HG03457 (cell line): ENCODE measurements around the gene C3orf18.

Experiments
- ATAC-seq: cut with Tn5 transposase; IDR thresholded peaks from one replicate; pipeline ENCODE4 v1.9.1; 2021; ENCODE audit warnings: moderate number of reproducible peaks; ENCODE audit not compliant: unreplicated experiment

Gene C3orf18

DNA sequence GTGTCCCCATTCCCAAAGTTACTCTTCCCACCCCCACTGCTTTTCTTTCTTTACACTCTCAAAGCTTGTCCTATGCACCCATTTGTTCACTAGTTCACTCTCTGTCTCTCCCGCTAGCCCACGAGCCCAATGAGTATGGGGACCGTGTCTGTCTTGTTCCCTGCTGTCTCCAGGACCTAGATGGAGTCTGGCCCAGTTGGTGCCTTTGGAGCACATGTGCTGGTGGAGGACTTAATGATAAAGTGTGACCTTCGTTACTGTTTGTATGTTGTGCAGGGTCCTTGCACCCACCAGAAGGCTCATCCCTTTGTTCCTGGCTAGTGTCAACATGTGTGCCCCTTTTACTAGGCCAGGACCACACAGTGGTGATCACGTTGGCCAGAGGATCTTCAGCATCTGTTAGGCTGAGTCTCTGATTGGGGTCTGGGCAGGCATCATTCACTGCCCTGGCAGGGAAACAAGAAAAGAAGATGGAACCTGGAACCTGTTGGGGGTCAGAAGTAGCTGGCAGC lies 36.6 kb upstream of the C3orf18 start:
- no peak for ATAC-seq

DNA sequence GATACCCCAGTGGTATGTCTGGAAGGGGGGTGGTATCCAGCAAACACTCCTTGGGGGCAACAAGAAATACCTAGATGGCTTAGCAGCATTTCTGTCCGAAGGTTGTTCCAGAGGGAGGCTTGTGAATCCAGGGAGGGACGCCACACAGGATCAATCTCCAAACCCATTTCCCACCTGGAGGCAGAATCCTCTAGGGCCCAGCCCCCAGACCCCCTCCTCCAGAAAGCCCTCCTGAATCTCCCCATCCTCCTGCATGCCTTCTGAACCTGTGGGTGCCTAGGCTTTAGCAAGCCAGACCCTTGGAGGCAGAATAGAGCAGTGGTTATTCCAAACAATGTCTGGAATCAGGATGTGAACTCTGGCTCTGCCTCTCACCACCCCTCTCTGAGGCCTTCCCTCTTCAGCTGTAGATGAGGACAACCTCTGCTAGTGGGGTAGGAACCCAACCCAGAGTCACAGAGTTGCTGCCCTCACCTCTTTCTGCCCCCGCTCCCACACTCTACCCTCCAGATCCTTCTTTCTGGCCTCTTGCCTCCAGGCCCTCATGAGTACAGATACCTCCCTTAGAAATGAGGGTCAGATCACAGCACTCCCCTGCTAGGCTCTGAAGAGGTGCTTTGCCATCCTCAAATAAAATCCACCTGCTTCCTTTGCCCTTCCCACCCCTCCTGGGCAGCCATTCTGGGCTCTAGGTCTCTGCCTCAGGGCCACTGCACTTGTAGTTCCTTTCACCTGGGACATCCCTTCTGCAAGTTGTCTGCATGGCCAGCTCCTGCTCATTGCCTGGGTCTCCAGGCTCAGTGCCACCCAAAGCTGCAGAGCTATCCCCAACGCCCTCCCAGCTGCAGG lies 35.9 kb upstream of the C3orf18 start:
- no peak for ATAC-seq

DNA sequence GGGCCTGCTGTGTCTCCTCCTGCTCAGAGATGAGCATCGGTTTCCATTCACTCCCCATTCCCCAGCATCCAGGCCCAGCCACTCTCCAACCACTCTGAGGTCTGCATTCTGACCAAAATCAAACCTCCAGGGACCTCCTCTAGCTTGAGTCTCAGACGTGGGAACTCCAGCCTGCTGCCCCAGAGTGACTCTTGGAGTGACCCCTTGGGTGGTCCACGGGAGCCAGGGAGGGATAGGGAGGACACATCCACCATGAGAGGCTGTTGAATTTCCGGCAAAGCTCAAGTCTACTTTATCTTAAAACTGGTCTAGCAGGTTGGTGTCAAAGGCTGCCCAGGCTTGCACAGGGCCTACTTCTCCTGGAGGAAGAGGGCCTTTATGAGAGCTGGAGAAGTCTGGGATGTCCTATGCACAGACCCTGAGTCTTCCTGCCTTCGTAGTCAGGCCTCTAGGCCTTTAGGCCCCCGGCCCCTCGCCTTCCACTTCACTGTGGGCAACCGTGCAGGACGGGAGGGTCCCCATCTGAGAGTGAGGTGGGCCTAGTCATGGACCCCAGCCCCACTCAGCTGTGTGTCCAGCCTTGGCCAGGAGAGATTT lies 35.1 kb upstream of the C3orf18 start:
- ATAC-seq: no peak

DNA sequence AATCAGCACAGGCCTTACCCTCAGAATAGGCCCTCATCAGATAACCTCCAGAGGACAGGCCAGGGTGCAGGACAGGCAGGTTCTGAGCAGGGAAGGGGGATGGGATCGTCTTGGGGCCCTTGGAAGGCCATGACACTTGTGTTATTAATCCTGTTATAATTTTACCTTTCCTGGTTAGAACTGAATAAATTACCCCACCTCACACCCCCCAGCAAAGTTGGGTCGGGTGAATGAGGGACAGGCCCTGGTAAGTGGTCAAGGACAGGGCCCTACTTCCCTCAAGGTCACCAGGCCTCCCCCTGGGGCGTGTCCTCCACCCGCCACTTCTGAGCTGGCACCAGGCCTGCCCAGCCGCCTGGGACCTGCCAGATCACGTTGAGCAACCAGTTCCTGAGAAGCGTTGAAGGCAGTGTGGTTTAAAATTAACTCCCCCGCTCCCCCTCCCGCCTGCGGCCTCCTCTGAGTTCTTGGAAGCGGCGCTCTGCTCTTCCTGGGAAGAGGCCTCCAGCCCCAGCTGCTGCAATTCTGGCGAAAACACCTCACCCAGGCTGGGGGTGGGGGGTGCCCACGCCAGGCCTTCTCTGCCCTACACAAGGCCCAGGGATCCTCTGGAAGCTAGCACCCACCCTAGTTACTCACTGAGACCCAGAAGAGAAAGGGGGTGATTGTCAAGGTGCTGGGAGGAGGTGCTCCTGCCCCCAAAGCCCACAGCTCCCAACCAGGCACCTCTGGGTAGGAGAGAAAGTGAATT lies 33.5 kb upstream of the C3orf18 start:
- ATAC-seq: peak; percentile 58

DNA sequence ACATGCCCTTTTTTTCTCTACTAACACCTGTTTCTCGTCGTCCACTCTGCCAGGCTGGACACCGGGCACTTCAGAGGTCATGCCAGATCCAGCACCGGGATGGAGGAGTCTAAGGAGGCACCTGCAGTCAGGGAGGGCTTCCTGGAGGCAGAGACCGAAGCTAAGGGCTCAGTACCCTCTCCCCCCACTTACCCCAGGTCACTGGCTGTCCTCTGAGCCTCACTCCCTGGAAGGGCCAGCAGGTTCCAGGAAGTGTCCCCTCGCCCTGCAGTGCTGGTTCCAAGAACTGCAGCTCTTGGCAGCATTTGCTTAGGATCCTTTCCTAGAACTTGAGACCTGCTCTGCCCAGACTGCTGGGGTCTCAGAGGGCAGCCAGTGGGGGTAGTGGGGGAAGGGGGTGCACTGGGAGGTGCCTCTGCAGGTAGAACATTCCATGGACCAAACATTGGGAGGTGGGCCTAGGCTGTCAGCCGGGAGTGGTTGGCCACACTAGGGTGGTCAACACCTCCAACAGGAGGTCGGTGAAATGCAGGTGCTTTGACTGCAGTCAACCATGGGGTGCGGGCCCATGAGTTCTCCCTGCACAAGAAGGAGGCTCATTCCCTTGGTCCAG lies 32.7 kb upstream of the C3orf18 start:
- no peak for ATAC-seq

DNA sequence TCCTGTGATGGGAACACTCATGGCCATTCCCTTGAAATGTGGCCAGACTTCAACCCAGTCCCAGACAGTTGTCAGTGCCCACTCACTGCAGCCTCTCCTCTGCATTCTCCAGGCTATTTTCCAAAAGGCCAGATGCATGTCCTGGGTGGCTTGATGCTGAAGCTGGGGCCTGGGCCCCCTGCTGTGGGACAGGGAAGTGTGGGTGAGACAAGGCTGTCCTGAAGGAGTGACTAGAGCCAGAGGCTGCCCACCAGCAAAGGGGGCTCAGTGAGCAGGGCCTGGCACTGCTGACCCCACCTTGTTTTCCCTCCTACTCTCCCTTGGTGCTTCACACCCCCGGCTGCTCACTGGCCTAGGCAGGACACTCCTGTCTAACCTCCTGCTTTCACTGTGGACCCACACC lies 32.2 kb upstream of the C3orf18 start:
- no peak for ATAC-seq

DNA sequence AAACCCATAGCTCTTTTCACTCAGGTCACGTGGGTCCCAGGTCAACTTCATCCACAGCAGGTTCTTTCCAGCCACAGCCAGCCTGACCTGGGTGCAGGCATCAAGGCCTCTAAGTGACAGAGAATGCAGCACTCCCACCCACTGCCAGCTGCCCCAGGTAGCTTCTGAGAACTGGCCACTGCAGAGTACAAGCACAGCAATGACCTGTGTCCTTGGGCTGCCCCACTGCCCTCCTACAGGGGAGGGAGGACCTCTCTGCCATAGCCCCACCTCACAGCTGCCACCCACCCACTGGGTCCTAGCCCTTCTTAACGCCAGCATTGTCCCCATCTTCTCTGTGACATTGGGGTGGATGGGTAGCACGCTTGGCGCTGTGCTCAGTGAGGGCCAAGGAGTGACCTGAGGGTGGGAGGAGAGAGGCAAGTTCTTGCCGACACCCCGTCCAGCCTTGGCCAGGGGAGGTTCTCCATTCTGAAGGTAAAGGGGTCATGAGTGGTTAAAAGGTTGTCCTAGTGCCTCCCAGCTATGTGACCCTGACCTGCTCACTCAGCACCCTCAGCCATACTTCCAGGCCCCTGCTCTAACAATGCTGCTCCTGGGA lies 31.7 kb upstream of the C3orf18 start:
- no peak for ATAC-seq

DNA sequence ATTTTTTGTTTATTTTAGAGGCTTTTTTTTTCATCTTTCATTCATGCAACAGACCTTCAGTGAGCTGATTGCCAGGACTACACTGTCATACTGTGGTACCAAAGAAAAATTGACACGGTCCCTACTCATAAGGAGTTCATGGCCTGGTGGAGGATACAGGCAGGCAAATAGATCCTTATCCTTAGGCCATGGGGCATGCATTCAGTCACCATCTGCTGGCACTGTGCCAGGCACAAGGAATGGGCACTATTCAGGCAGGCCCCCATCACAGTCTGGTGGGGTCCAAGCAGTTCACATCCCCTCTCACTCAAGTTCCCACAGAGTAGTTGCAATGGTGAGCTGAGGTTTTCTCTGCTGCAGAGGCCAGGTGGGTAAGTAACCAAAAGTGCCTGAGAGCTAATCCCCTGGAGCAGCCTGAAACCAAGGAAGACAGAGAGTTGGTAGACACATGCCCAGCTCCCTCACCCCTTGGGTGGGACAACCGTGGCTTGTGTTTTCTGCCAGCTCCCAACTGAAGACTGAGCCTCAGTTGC lies 26.8 kb upstream of the C3orf18 start:
- ATAC-seq: no peak

DNA sequence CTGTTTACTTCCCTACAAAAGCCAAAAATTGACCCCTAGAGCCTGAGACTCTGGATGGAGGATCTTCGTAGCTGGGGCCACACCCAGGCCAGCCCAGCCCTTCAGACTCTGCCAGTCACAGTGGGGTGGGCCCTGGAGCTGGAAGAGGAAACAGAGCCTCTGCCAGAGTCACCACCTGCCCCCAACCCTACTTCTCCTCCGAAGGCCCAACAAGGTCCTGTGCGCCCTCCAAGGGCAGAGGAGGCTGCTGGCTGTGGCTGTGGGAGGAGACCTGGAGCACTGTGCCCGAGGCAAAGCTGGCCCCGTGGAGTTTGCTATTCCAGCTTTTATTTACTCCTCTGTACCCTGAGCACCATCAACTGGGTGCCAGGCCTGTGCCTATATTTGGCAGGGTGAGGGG lies 25.0 kb upstream of the C3orf18 start:
- ATAC-seq: no peak

DNA sequence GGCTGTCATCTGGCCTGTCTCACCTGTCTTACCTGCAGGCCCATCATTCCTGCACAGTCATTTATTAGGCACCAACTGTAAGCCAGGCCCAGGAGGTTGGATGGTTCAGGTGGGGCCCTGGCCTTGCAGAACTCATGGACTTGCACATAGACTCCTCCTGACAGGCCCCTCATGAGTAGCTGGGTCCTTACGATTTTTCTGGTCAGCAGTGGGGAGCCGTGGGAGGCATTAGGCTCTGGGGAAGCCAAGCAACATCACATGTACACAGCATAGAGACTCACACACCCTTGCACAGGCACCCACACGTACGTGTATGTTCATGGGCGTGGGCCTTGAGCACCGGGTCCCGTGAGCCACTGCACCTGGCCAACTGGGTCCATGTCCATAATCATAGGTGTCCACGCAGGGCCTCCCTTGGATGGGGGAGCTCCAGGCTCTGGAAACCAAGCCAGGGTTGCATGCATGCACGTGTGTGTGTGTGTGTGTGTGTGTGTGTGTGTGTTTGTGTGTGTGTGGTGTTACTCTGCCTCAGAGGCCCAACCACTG lies 23.7 kb upstream of the C3orf18 start:
- ATAC-seq: no peak

DNA sequence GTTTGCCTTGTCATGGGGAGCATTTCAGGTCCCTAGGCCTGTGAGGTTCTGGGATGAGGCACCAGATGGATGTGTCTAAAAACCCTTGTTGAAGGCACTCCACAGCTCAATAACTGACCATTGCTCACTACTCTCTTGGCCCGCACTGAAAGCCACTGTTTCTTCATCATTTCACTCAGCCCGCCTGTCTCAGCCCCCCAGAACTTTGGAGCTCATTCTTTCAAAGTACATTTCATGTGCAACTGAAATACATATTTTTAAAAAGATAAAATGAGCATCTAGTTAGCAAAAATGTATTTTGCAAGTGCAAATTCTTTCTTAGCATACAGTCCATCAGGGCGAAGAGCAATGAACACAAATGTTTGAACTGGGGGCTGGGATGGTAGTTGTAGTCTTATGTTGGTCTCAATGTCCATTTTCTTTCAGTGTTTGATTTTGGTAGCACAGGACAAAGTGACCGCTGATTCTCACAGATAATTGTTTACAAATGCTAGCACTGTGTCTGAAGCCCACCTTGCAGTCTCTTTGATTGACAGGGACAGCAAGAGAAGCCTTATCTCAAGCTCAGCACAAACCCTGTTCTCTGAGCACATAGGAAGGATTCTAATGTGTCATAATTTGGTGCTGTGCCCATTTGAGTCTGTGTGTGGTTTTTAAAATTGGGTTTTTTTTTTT lies 21.3 kb upstream of the C3orf18 start:
- no peak for ATAC-seq

DNA sequence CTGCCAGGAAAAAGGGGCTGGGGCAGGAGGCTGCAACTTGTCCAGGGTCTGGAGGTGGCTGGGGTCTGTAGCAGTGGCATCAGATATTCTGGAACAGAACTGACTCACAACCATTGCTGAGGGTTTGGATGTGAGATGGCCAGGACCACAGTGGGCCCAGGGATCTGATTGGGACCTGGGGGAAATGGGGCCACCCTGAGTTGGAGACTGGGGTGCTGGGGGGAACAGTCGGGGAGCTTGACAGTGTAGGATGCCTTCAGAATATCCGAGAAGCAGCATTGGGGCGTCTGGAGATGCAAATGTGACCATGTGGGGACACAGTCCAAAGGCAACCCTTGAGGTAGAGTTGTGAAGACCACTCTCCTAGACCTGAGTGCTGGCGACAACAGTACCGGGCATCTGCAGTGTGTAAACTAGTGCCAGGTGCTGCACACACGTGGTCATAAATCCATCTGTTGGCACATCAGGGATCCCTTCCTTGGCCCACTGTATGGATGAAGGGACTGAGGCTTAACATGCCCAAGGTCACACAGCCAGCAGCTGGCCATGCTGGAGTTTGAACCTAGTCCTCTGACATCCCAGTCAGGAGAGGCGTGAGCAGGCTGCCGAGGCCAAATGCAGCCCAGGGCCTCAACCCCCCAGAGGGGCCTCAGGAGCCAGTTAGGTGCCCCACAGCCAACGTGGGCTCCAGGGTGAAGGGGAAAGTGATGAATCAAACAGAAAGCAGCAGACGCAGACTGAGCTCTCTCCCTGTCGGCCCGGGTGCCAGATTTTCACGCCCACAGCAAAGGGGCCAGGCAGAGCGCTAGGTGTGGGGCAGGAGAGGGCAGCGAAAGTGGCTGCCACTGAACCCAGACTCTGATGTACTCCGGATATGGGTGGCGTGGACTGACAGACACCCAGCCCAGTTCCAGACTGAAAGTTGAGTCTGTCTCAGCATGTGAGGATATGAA lies 20.5 kb upstream of the C3orf18 start:
- no peak for ATAC-seq

DNA sequence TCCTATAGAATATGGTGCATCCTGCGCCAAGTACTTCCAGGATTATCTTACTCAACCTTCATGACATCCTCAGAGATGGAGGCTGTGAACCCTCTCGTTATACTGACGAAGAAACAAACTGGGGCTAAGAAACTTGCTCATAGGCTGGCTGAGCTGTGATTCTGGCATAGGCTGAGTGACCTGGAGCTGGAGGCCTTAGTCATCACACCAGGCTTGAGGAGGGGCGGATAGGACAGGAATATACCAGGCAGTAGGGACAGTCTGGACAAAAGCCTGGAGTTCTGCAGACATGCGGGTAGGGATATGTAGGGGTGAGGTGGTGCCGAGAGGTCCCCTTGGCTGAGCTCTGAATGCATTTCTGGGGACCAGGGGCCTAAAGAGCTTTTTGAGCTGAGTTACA lies 19.8 kb upstream of the C3orf18 start:
- ATAC-seq: no peak

DNA sequence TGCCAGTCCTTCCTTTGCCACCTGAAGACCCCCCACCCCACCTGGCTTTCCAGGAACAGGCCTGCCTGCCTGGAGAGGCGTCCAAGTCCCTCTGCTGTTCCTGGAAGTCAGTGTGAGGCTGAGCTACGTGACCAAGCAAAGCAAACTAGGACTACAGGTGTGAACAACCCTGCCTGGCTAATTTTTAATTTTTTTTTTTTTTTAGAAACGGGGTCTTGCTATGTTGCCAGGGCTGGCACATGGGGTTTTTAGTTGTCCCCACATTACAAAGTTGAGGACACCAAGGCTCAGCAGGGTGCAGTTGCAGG lies 19.2 kb upstream of the C3orf18 start:
- ATAC-seq: no peak

DNA sequence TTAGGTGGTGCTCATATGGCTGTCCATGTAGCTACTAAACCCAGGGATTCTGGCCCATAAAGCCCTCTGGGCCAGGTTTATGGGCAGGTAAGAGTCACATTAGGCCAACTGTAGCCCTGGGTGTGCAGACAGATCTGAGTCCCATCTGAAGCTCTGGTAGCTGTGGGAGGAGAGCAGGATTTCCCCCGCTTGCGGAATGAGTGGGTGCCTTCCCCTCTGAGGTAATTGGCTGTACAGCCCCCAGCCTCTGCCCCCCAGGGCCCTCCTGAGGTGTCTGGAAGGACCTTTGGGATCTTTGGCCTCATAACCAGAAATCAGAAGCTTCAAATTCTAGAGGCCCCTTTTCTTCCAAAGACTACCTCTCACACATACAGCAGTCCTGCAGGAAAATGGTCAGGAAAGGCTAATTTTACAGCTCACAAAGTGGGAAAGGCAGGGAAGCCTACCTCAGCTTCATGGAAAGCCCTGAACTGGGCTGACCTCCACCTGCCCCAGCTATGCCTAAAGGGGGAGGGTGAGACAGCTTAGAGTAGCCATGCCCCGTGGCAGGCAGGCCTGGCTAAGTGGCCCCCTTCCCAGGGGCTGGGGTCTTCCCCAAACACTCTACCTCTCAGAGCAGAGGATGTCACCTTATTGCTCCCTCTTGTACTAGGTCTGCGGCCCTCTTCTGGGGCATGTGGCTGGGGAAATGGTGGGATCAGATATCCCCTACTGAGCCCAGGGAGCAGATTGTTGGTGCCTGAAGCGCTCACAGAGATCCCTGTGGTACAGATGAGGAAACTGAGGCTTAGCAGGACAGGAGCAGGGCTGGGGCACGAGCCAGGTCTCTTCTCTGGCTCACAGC lies 18.6 kb upstream of the C3orf18 start:
- no peak for ATAC-seq

DNA sequence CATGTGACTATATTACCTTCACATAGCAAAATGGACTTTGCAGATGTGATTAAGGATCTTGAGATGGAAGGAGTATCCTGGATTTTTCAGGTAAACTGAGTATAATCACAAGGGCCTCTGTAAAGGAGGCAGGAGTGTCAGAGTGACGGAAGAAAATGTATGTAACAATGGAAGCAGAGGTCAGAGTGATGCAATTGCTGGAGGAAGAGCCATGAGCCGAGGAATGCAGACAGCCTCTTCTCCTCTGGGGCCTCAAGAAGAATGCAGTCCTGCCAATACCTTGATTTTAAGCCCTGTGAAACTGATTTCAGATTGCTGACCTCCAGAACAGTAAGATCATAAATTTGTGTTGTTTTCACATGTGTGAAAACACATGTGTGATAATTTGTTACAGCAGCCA lies 16.8 kb upstream of the C3orf18 start:
- ATAC-seq: no peak

DNA sequence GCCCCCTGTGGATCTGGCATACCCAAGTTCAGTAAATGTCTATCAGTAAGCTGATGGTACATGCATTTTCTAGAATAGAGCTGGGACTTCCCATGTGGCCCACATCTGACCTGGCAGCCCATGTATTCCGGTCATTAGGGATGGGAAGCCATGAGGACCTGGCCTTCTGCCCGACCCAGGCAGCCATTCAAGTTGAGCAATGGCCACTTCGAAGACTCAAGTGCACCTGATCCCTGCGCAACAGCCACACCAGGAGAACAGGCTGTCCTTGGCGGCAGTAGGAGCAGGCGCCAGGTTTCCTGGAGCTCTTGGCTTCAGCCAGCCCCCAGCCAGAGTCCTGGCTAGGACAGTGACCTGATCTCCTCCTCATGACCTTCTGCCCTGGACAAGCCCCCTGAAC lies 16.4 kb upstream of the C3orf18 start:
- no peak for ATAC-seq

DNA sequence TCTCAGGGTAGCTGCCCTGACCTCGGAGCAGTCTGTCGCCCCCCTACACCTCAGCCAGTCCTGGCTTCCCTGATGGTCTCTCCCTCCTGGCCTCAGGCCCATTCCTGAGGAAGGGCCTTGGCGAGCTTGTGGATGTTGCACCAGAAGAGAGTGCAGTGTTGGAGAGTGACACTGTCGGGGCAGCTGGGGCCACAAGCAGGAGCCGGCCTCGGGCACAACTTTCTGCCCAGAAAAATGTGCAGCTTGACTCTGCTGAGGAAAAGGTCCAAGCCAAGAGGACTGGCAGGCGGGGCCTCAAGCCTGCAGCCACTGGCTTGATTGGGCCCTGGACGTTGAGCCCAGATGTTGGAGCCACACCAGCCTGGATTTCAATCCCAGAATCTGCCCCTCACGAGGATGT lies 14.5 kb upstream of the C3orf18 start:
- ATAC-seq: no peak
